H9 (cell line): ENCODE results near the gene CDH4. TPM values are rescaled to one million over a fixed set of nuclear protein-coding genes. Genes with fewer than 3 reads are reported as not detected.
A peak's percentile ranks its signal among the peaks of the same experiment; 100 is the strongest.

Source experiments
- DNase-seq: peaks from one replicate; pipeline ENCODE4 v3.0.0-alpha.2; 2017
- H2AFZ ChIP-seq: one replicate; pipeline ENCODE4 v1.6.1; 2013; ENCODE audit warnings: mild to moderate bottlenecking, low read length, control low read depth, moderate library complexity
- H2AK5ac ChIP-seq: 2 replicates; pipeline ENCODE4 v1.6.1; 2013; ENCODE audit warnings: low read length, control low read depth, mixed read lengths; ENCODE audit not compliant: insufficient read length
- H2BK120ac ChIP-seq: one replicate; pipeline ENCODE4 v1.6.1; 2013; ENCODE audit warnings: low read depth, mild to moderate bottlenecking, low read length, control low read depth, inconsistent platforms; ENCODE audit not compliant: poor library complexity, severe bottlenecking
- H2BK12ac ChIP-seq: 2 replicates; pipeline ENCODE4 v1.6.1; 2013; ENCODE audit warnings: low read length, control low read depth, mixed read lengths, low read depth; ENCODE audit not compliant: insufficient read length
- H2BK15ac ChIP-seq: 2 replicates; pipeline ENCODE4 v1.6.1; 2013; ENCODE audit warnings: low read depth, low read length, control low read depth
- H2BK20ac ChIP-seq: one replicate; pipeline ENCODE4 v1.6.1; 2013; ENCODE audit warnings: low read depth, mild to moderate bottlenecking, low read length, control low read depth, inconsistent platforms; ENCODE audit not compliant: poor library complexity, severe bottlenecking
- H2BK5ac ChIP-seq: 2 replicates; pipeline ENCODE4 v1.6.1; 2013; ENCODE audit warnings: low read length, control low read depth, mixed read lengths; ENCODE audit not compliant: insufficient read length
- H3K14ac ChIP-seq: 2 replicates; pipeline ENCODE4 v1.6.1; 2013; ENCODE audit warnings: low read length, control low read depth; ENCODE audit not compliant: insufficient read depth
- H3K18ac ChIP-seq: 2 replicates; pipeline ENCODE4 v1.6.1; 2013; ENCODE audit warnings: low read depth, mild to moderate bottlenecking, mixed read lengths, low read length, control low read depth; ENCODE audit not compliant: insufficient read length
- H3K23ac ChIP-seq: 2 replicates; pipeline ENCODE4 v1.6.1; 2013; ENCODE audit warnings: low read length, control low read depth, mixed read lengths, low read depth; ENCODE audit not compliant: insufficient read length
- H3K23me2 ChIP-seq: 2 replicates; pipeline ENCODE4 v1.6.1; 2013; ENCODE audit warnings: low read depth, mild to moderate bottlenecking, mixed read lengths, low read length, control low read depth; ENCODE audit not compliant: insufficient read length, poor library complexity, severe bottlenecking
- H3K27ac ChIP-seq: 2 replicates; pipeline ENCODE4 v1.5.1; 2013; ENCODE audit warnings: low read length, control low read depth, mixed read lengths, low read depth; ENCODE audit not compliant: insufficient read length
- H3K27me3 ChIP-seq: 2 replicates; pipeline ENCODE4 v1.6.1; 2013; ENCODE audit warnings: low read length, control low read depth, inconsistent platforms; ENCODE audit not compliant: insufficient read depth
- H3K4ac ChIP-seq: 2 replicates; pipeline ENCODE4 v1.6.1; 2013; ENCODE audit warnings: low read depth, mild to moderate bottlenecking, control low read depth, inconsistent platforms, low read length, moderate library complexity
- H3K4me1 ChIP-seq: 2 replicates; pipeline ENCODE4 v1.6.1; 2013; ENCODE audit warnings: low read length, control low read depth, inconsistent platforms; ENCODE audit not compliant: insufficient read depth
- H3K4me2 ChIP-seq: 2 replicates; pipeline ENCODE4 v1.6.1; 2013; ENCODE audit warnings: low read length, control low read depth, mixed read lengths; ENCODE audit not compliant: insufficient read length, insufficient read depth
- H3K56ac ChIP-seq: 2 replicates; pipeline ENCODE4 v1.6.1; 2013; ENCODE audit warnings: low read depth, mild to moderate bottlenecking, mixed read lengths, low read length, control low read depth; ENCODE audit not compliant: insufficient read length
- H3K79me1 ChIP-seq: 2 replicates; pipeline ENCODE4 v1.6.1; 2013; ENCODE audit warnings: low read depth, mild to moderate bottlenecking, moderate library complexity, low read length, control low read depth, inconsistent platforms; ENCODE audit not compliant: insufficient read depth, poor library complexity, severe bottlenecking
- H3K79me2 ChIP-seq: 2 replicates; pipeline ENCODE4 v1.6.1; 2013; ENCODE audit warnings: low read length, control low read depth, inconsistent platforms; ENCODE audit not compliant: insufficient read depth
- H3K9ac ChIP-seq: 2 replicates; pipeline ENCODE4 v1.6.1; 2013; ENCODE audit warnings: low read length, control low read depth, mixed read lengths; ENCODE audit not compliant: insufficient read length; ENCODE audit errors: extremely low read depth
- H3K9me3 ChIP-seq: one replicate; pipeline ENCODE4 v1.6.1; 2013; ENCODE audit warnings: low read depth, low read length, inconsistent platforms; ENCODE audit not compliant: control insufficient read depth
- H3T11ph ChIP-seq: one replicate; pipeline ENCODE4 v1.6.1; 2013; ENCODE audit warnings: mild to moderate bottlenecking, low read length, control low read depth, inconsistent platforms
- H4K20me1 ChIP-seq: one replicate; pipeline ENCODE4 v1.6.1; 2013; ENCODE audit not compliant: control insufficient read depth, insufficient read length, insufficient read depth
- H4K5ac ChIP-seq: 2 replicates; pipeline ENCODE4 v1.6.1; 2013; ENCODE audit warnings: low read depth, mild to moderate bottlenecking, mixed read lengths, low read length, control low read depth; ENCODE audit not compliant: insufficient read length
- H4K8ac ChIP-seq: replicated peaks from 2 replicates; pipeline ENCODE4 v1.6.1; 2013; ENCODE audit warnings: low read length, control low read depth, mixed read lengths, low read depth; ENCODE audit not compliant: insufficient read length
- H4K91ac ChIP-seq: 2 replicates; pipeline ENCODE4 v1.6.1; 2013; ENCODE audit warnings: low read depth, mild to moderate bottlenecking, moderate library complexity, mixed read lengths, low read length, control low read depth; ENCODE audit not compliant: insufficient read length
- H3K27ac Mint-ChIP-seq, 3 experiments: 2 replicates in 2 of 3; 3 replicates in 1 of 3; pipeline ENCODE4 v1.8.0; 2020 to 2021; ENCODE audit warnings: mixed read lengths in 3 of 3, mild to moderate bottlenecking in 1 of 3, moderate library complexity in 1 of 3
- H3K27me3 Mint-ChIP-seq: 2 replicates; pipeline ENCODE4 v1.8.0; 2021; ENCODE audit warnings: low read depth, mild to moderate bottlenecking, moderate library complexity, mixed read lengths
- H3K36me3 Mint-ChIP-seq, 3 experiments: 2 replicates in 2 of 3; 3 replicates in 1 of 3; pipeline ENCODE4 v1.8.0; 2020 to 2021; ENCODE audit warnings: low read depth in 3 of 3, mixed read lengths in 3 of 3; ENCODE audit not compliant: insufficient read depth in 1 of 3
- H3K4me1 Mint-ChIP-seq, 2 experiments: 2 replicates each; pipeline ENCODE4 v1.8.0; 2020; ENCODE audit warnings: mixed read lengths in 2 of 2
- H3K4me3 Mint-ChIP-seq, 2 experiments: 2 replicates in 1 of 2; 3 replicates in 1 of 2; pipeline ENCODE4 v1.8.0; 2020 to 2021; ENCODE audit warnings: mild to moderate bottlenecking in 2 of 2, mixed read lengths in 2 of 2, moderate library complexity in 1 of 2
- H3K9me3 Mint-ChIP-seq, 2 experiments: 2 replicates in 1 of 2; 3 replicates in 1 of 2; pipeline ENCODE4 v1.8.0; 2020; ENCODE audit warnings: mild to moderate bottlenecking in 2 of 2, mixed read lengths in 2 of 2, moderate library complexity in 1 of 2
- WGBS: extraction: QIAGEN DNeasy Blood & Tissue Kit; methylation state at CpG from one replicate; pipeline ENCODE4 v1.1.7; 2013; ENCODE audit warnings: missing lambda C conversion rate, low lambda C conversion rate, mixed read lengths; ENCODE audit not compliant: insufficient read length; ENCODE audit errors: extremely low coverage; 5-methylcytosine and 5-hydroxymethylcytosine counted together
- total RNA-seq: library from RNA; stranded (reverse); gene quantifications from 2 replicates; pipeline ENCODE4 v1.2.1, GENCODE V29; 2021
- TF ChIP-seq, protein P1 (sequence below): fragments of 200-600 bp; sonication (generic); conservative IDR thresholded peaks from 3 replicates; pipeline ENCODE4 v1.8.0; 2021; ENCODE audit warnings: antibody characterized with exemption, mild to moderate bottlenecking

The CDH4 gene
- total RNA-seq, 1 experiment from 2014 or later = 3.0 TPM

- no peak overlapping the region for H2BK15ac ChIP-seq
- H4K8ac ChIP-seq = no peak overlapping the region
- H3T11ph ChIP-seq = no peak overlapping the region
- DNase-seq = no peak
- peak overlapping the region in 1 of 3 experiments; percentile 70; a peak in 1 of 7 replicates for H3K27ac Mint-ChIP-seq
- H3K27me3 ChIP-seq = peaks cover 10% of the 10 kb centered on the region; the same call in 1 of the 2 replicates
- H4K20me1 ChIP-seq = peaks cover 2% of the 10 kb centered on the region
- no peak overlapping the region for H3K27ac ChIP-seq
- H3K56ac ChIP-seq = no peak overlapping the region
- H3K79me1 ChIP-seq = no peaks in the 10 kb centered on the region
- H3K14ac ChIP-seq = no peak overlapping the region
- no peaks in the 10 kb centered on the region for H3K23me2 ChIP-seq
- H3K4me1 ChIP-seq = peaks cover 5% of the 10 kb centered on the region; the same call in 1 of the 2 replicates
- H3K4me1 Mint-ChIP-seq = peaks cover 15 to 18% of the 10 kb centered on the region in 2 experiments
- no peak overlapping the region for H3K4me2 ChIP-seq
- no peak overlapping the region for H3K9ac ChIP-seq
- H3K9me3 Mint-ChIP-seq = peaks cover 22 to 23% of the 10 kb centered on the region in 2 experiments
- H3K23ac ChIP-seq = no peak overlapping the region
- H2AFZ ChIP-seq = no peak overlapping the region
- H3K18ac ChIP-seq = no peak overlapping the region
- no peak overlapping the region for H2BK12ac ChIP-seq
- peaks cover 93% of the 10 kb centered on the region for H3K27me3 Mint-ChIP-seq
- H2AK5ac ChIP-seq = no peak overlapping the region
- H2BK120ac ChIP-seq = no peak overlapping the region
- H3K79me2 ChIP-seq = no peaks in the 10 kb centered on the region
- WGBS = no CpG with 5 or more reads among the region's 4 CpGs
- H2BK20ac ChIP-seq = no peak overlapping the region
- H3K4me3 Mint-ChIP-seq = no peak overlapping the region
- H4K5ac ChIP-seq = no peak overlapping the region
- no peak overlapping the region for H2BK5ac ChIP-seq
- no peak overlapping the region for H4K91ac ChIP-seq
- H3K9me3 ChIP-seq = peaks cover 12% of the 10 kb centered on the region
- TF ChIP-seq, protein P1, sequence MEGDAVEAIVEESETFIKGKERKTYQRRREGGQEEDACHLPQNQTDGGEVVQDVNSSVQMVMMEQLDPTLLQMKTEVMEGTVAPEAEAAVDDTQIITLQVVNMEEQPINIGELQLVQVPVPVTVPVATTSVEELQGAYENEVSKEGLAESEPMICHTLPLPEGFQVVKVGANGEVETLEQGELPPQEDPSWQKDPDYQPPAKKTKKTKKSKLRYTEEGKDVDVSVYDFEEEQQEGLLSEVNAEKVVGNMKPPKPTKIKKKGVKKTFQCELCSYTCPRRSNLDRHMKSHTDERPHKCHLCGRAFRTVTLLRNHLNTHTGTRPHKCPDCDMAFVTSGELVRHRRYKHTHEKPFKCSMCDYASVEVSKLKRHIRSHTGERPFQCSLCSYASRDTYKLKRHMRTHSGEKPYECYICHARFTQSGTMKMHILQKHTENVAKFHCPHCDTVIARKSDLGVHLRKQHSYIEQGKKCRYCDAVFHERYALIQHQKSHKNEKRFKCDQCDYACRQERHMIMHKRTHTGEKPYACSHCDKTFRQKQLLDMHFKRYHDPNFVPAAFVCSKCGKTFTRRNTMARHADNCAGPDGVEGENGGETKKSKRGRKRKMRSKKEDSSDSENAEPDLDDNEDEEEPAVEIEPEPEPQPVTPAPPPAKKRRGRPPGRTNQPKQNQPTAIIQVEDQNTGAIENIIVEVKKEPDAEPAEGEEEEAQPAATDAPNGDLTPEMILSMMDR = no peak
- H3K4ac ChIP-seq = no peak overlapping the region
- H3K36me3 Mint-ChIP-seq = peaks cover 0 to 7% (median 0%) of the 10 kb centered on the region in 3 experiments; a peak in 3 of 7 replicates
Measured at GRCh38 chr20:61236713-61237112, 15.3 kb upstream of the CDH4 start.
